MM.1S (cell line): ENCODE measurements around the gene FAM98A.

Experiments
- DNase-seq: peaks from one replicate; pipeline ENCODE4 v3.0.0-alpha.2; 2015
- H2AFZ ChIP-seq: fragments of 300-600 bp; sonication (generic); 2 replicates; pipeline ENCODE4 v1.6.0; 2016; ENCODE audit warnings: antibody characterized with exemption, low read length
- H3F3A ChIP-seq: fragments of 300-600 bp; sonication (generic); 2 replicates; pipeline ENCODE4 v1.6.1; 2016; ENCODE audit warnings: mild to moderate bottlenecking, antibody characterized with exemption, low read length, moderate library complexity, mixed read lengths; ENCODE audit not compliant: insufficient read depth
- H3K27ac ChIP-seq: fragments of 300-600 bp; sonication (generic); 2 replicates; pipeline ENCODE4 v1.5.1; 2016; ENCODE audit warnings: mild to moderate bottlenecking, low read length
- H3K27me3 ChIP-seq: fragments of 300-600 bp; sonication (generic); replicated peaks from 2 replicates; pipeline ENCODE4 v1.6.0; 2016; ENCODE audit warnings: low read length; ENCODE audit not compliant: insufficient read depth
- H3K36me3 ChIP-seq: fragments of 300-600 bp; sonication (generic); replicated peaks from 2 replicates; pipeline ENCODE4 v1.6.1; 2016; ENCODE audit warnings: mild to moderate bottlenecking, low read length, mixed read lengths; ENCODE audit not compliant: insufficient read depth
- H3K4me1 ChIP-seq: fragments of 300-600 bp; sonication (generic); 2 replicates; pipeline ENCODE4 v1.6.1; 2016; ENCODE audit warnings: low read length, mixed read lengths
- H3K4me2 ChIP-seq: fragments of 300-600 bp; sonication (generic); 2 replicates; pipeline ENCODE4 v1.6.0; 2016; ENCODE audit warnings: low read depth, low read length
- H3K4me3 ChIP-seq: fragments of 300-600 bp; sonication (generic); 2 replicates; pipeline ENCODE4 v1.5.1; 2016; ENCODE audit warnings: low read length, mixed read lengths
- H3K79me2 ChIP-seq: fragments of 300-600 bp; sonication (generic); 2 replicates; pipeline ENCODE4 v1.6.1; 2016; ENCODE audit warnings: mixed run types, low read length, mixed read lengths
- H3K9ac ChIP-seq: fragments of 300-600 bp; sonication (generic); 2 replicates; pipeline ENCODE4 v1.6.1; 2016; ENCODE audit warnings: low read length, mixed read lengths
- H3K9me2 ChIP-seq: fragments of 300-600 bp; sonication (generic); replicated peaks from 2 replicates; pipeline ENCODE4 v1.6.1; 2016; ENCODE audit warnings: mild to moderate bottlenecking, low read length, mixed read lengths; ENCODE audit not compliant: insufficient read depth
- H3K9me3 ChIP-seq: fragments of 300-600 bp; sonication (generic); replicated peaks from 2 replicates; pipeline ENCODE4 v1.6.1; 2016; ENCODE audit warnings: mild to moderate bottlenecking, low read length, mixed read lengths; ENCODE audit not compliant: insufficient read depth
- H4K20me1 ChIP-seq: fragments of 300-600 bp; sonication (generic); 2 replicates; pipeline ENCODE4 v1.6.1; 2016; ENCODE audit warnings: mild to moderate bottlenecking, low read length, moderate library complexity, mixed read lengths; ENCODE audit not compliant: insufficient read depth
- EZH2 ChIP-seq: fragments of 300-600 bp; sonication (generic); optimal IDR thresholded peaks from 2 replicates; pipeline ENCODE3; 2017; ENCODE audit warnings: low read depth, mild to moderate bottlenecking, antibody characterized with exemption, low read length, mixed read lengths
- EZH2phosphoT487 ChIP-seq: fragments of 300-600 bp; sonication (generic); IDR thresholded peaks from 2 replicates; pipeline ENCODE4 v1.6.1; 2018; ENCODE audit warnings: antibody characterized with exemption, low read length
- TF ChIP-seq, protein P1 (sequence below): fragments of 300-600 bp; sonication (generic); IDR thresholded peaks from 2 replicates; pipeline ENCODE4 v1.5.1; 2016; ENCODE audit warnings: antibody characterized with exemption, low read length, mixed read lengths

Gene FAM98A

DNA sequence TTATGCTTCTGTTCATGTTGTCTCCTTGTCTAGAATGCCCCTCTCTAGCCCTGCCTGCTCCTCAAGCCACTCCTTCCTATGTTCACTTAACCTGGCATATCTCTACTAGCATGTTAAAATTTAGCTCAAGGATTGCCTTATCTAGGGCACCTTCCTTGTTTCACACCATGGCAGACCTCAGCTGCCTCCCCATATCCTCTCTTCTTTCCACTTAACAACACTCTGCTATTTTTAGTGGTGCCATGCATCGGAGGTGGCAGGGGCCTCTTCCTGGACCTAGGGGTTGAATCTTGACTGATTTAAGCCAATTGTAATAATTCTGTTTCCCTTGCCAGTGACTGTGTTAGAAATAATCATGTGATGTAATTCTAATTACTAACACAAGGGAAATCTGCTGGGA is 36.9 kb upstream of the FAM98A start:
- DNase-seq = no peak
- Histone ChIP-seq H3K9me2 (no peaks in the 10 kb centered on the region), H3K27me3 (no peaks in the 10 kb centered on the region), H3K36me3 (no peaks in the 10 kb centered on the region), H3K9ac (no peak overlapping the region), H4K20me1 (no peaks in the 10 kb centered on the region), H3K9me3 (no peaks in the 10 kb centered on the region), H3K4me2 (no peak overlapping the region), H2AFZ (no peak overlapping the region), H3F3A (no peaks in the 10 kb centered on the region), H3K4me3 (no peak overlapping the region), H3K4me1 (no peaks in the 10 kb centered on the region), H3K27ac (no peak overlapping the region), H3K79me2 (no peaks in the 10 kb centered on the region)
- TF ChIP-seq EZH2phosphoT487 (no peak), EZH2 (no peak)
- TF ChIP-seq, protein P1, sequence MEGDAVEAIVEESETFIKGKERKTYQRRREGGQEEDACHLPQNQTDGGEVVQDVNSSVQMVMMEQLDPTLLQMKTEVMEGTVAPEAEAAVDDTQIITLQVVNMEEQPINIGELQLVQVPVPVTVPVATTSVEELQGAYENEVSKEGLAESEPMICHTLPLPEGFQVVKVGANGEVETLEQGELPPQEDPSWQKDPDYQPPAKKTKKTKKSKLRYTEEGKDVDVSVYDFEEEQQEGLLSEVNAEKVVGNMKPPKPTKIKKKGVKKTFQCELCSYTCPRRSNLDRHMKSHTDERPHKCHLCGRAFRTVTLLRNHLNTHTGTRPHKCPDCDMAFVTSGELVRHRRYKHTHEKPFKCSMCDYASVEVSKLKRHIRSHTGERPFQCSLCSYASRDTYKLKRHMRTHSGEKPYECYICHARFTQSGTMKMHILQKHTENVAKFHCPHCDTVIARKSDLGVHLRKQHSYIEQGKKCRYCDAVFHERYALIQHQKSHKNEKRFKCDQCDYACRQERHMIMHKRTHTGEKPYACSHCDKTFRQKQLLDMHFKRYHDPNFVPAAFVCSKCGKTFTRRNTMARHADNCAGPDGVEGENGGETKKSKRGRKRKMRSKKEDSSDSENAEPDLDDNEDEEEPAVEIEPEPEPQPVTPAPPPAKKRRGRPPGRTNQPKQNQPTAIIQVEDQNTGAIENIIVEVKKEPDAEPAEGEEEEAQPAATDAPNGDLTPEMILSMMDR = no peak

DNA sequence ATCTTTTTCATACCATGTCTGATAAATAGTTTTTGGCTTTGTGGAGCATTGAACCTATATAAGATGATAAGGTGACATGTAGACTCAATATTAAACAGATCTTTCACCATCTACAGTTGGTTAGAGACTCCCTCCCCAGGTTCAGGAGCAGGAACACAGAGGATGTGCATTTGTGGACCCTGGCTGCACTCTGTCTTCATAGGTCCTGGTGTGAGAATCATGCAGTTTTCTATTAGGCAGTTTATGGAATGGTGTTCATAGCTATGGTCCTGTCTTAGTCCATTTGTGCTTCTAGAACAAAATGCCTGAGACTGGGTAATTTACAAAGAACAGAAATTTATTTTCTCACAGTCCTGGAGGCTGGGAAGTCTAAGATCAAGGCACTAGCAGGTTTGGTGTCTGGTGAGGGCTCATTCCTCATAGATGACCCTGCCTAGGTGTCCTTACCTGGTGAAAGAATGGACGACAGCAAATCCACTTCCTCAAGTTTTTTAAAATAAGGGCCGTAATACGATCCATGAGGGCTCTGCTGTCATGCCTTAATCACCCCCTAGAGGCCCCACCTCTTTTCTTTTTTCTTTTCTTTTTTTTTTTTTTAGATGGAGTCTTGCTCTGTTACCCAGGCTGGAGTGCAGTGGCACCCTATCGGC is 35.3 kb upstream of the FAM98A start:
- H2AFZ ChIP-seq = no peak overlapping the region
- no peak overlapping the region for H3K27ac ChIP-seq
- no peaks in the 10 kb centered on the region for H3K79me2 ChIP-seq
- no peak overlapping the region for H3K9ac ChIP-seq
- no peaks in the 10 kb centered on the region for H3K36me3 ChIP-seq
- H3K4me1 ChIP-seq = no peaks in the 10 kb centered on the region
- no peak overlapping the region for H3K4me3 ChIP-seq
- H3K9me2 ChIP-seq = no peaks in the 10 kb centered on the region
- TF ChIP-seq, protein P1 = no peak
- TF ChIP-seq EZH2phosphoT487 (no peak), EZH2 (no peak)
- no peaks in the 10 kb centered on the region for H4K20me1 ChIP-seq
- H3K27me3 ChIP-seq = no peaks in the 10 kb centered on the region
- H3K4me2 ChIP-seq = no peak overlapping the region
- DNase-seq = no peak
- no peaks in the 10 kb centered on the region for H3F3A ChIP-seq
- H3K9me3 ChIP-seq = no peaks in the 10 kb centered on the region

DNA sequence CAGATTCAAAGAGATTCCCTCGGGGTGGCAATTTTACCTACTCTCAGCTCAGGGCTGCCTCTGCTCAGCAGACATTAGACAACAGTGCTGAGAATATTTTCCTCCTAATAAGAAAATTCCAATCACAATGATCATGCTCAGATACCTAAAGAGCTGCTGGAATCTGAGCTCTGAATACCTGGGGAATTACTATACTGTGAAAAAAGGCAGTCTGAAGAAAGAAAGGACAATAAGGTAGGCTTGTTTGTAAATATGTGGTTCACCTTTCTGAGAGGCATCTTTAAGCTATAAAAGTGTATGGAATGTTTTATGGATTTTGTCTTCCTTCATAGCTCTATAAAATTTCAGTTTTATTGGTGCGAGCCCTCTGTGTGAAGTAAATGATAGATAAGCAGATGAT is 34.2 kb upstream of the FAM98A start:
- Histone ChIP-seq H3K79me2 (no peaks in the 10 kb centered on the region), H3K27me3 (no peaks in the 10 kb centered on the region), H3F3A (no peaks in the 10 kb centered on the region), H3K36me3 (no peaks in the 10 kb centered on the region), H2AFZ (no peak overlapping the region), H3K9me3 (no peaks in the 10 kb centered on the region), H3K4me1 (no peaks in the 10 kb centered on the region), H4K20me1 (no peaks in the 10 kb centered on the region), H3K27ac (no peak overlapping the region), H3K9me2 (no peaks in the 10 kb centered on the region), H3K9ac (no peak overlapping the region), H3K4me3 (no peak overlapping the region), H3K4me2 (no peak overlapping the region)
- TF ChIP-seq, protein P1 = no peak
- TF ChIP-seq EZH2 (no peak), EZH2phosphoT487 (no peak)
- no peak for DNase-seq
